Measurements from ENCODE around the gene CEP164.

CEP164 gene

DNA sequence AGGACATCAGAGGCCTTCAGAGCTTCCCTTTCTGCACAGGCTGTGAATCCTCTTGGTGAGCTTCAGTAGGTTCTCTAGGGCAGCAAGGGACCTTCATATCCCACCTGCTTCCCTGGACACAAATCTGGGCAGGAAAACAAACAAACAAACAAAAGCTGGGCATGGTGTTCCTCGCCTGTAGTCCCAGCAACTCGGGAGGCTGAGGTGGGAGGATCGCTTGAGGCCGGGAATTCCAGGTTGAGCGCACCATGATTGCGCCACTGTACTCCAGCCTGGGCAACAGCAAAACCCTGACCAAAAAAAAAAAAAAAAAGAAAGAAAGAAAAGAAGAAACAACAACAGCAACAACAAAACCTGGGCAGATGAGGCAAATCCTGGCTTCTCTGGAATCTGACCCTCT, 92.9 kb downstream of the CEP164 start:
- no peak for DNase-seq (ENCODE audit: low spot score)

DNA sequence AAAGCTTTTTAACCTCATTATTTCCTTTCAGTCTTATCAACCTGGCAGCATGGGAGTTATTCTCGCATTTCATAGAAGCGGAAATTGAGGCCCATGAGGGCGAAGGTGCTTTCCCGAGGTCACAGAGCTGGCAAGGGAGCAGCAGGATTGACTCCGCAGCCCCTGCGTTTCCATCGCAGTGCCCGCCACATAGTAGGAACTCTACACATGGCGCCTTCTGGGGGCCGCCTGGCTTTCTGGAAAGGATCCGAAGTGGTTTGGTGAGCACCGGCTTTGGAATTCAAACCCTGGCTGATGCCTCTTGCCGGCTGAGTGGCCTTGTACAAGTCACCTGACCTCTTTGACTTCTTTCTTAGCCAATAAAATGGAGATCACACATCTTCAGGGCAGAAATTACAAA, 93.4 kb downstream of the CEP164 start:
- DNase-seq (ENCODE audit: low spot score) = no peak

DNA sequence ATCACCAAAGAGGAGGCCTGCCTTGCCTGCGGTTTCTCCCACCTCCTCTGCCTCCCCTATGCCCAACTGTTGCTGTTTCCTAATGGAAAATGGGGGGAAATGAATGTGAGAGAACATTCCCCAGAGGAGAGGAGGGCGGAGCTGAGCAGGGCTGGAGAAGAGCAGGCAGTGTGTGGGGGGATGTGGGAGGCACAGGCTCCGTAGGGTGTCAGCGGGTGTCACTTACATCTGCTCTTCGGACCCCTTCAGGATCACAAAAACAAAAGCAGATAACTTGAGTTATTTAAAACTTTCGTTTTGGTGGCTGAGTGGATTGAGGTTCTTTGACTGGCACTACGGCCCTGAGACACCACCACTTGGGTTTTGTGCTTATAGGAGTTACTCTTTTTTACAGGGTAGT, 93.8 kb downstream of the CEP164 start:
- no peak for DNase-seq (ENCODE audit: low spot score)

DNA sequence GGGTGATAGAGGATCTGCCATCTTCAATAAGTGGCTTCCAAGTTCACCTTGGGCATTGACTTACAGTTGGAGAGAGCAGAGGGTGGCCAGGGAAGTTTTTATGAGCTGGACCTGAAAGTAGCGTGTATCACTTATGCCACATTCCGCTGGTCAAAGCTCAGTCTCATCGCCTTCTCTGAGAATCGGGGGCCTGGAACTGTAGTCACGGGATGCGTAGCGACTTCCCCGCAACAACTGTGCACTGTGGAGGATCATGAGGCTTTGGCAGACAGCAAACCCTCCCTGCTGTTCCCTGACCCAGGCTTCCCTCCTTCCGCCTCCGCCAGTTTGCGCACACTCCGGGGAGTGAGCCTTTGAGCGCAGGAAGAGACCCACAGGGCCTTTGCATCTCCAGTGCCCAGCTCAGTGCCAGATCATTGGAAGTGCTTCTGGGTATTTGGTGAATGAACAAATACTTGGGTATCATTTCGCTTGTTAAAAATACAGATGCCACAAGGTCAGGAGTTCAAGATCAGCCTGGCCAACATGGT, 95.5 kb downstream of the CEP164 start:
- no peak for DNase-seq (ENCODE audit: low spot score)

DNA sequence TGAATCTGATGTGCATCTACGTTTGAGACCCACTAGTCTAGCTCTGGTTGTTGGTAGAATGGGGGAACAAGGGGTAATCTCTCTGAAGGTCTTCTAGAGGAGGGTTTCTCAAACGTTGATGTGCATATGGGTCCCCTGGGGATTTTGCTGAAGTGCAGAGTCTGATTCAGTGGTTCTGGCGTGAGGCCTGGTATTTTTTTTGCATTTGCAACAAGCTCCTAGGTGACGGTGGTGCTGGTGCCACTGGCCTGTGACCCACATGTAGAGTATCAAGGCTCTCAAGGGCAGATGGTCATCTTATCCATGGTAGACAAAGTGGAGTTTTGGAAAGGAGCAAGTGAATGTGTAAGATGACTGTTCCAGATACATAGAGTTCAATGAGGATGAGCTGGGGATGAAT, 97.1 kb downstream of the CEP164 start:
- no peak for DNase-seq (ENCODE audit: low spot score)

DNA sequence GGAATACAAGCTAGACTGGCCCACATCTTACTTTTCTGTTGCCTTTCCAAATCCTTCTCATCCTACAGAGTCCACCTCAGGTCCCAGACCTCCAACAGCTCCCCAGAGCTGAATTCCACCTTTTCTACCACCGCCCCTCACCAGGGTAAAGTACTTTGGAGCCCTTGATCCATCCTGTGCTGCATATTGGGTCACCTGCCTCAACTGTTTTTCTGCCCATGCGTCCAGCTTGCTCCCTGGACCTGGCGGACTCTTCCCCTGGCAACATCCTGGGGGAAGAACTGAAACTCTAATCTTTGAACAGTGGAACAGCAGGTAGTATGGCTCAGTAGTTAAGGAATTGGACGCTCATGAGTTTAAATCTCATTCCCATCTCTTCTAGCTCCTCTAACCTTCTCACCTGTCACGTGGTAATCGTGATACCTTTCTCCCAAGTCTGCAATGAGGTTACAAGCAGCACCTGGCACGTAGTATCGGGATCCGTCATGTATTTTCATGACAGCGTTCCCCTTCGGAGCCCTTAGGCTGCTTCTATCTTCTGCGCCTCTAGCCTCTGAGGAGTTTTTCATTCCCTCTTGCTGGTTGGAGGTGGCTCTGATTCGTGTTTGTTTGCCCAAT, 98.1 kb downstream of the CEP164 start:
- no peak for DNase-seq (ENCODE audit: low spot score)

DNA sequence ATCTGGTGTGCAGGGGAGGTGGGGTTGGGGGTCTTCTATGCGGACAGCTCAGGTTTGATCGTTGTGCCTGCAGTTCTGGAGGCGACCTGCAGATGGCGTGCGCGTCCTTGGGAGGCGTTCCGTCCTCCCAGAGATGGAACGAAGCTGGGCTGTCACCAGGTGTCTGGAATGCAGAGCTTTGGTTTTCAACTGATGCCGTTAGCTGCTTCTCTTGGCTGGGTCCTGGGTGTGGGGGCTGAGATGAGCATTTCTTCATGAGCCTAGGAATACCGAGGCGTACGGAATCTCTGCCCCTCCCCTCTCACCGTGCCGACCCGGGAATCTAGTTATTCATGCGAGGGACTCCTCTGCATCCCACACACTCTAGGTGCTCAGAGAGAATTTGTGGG, 98.6 kb downstream of the CEP164 start:
- peak; percentile 82 for DNase-seq (ENCODE audit: low spot score)

DNA sequence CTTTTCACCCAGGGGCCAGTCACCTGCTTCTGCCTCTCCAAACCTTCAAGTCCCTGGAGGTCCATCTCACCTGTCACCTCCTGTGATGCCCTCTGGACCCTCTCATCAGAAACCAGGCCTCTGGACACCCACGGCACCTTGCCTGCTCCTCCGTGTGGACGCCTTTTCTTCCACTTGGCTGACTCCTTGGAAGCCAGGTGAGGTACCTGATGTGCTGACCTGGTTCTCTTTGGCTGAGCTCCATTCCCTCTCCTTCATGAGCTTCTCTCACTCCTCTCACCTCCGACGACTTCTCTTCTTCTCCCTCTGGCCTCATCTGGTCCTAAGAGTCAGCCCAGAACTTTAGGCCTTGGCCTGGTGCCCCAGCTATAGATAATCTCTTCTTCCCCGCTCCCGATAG, 99.3 kb downstream of the CEP164 start:
- no peak for DNase-seq (ENCODE audit: low spot score)

DNA sequence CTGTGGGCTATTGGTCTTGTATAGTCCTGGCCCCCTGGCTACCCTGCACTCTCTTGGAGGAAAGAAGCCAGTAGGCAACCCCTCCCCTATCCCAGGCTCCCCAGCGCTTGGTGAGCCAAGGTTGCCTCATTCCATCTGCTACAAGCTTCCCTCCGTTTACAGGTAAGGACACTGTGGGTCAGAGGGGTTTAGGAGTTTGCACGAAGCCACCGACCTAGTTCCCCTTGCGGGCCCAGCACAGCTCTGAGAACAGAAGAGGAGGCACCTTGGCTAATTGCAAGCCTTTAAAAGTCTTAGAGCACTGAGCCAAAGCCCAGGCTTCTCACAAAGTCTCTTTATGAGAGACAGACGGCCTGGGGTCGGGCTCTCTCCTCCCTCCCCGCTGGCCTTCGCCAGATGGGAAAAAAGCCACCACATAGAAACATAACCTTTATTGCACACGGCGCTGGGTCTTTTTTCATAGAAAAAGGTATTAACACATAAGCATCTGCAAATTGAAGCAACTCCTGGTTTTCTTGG, 99.8 kb downstream of the CEP164 start:
- DNase-seq (ENCODE audit: low spot score) = no peak

DNA sequence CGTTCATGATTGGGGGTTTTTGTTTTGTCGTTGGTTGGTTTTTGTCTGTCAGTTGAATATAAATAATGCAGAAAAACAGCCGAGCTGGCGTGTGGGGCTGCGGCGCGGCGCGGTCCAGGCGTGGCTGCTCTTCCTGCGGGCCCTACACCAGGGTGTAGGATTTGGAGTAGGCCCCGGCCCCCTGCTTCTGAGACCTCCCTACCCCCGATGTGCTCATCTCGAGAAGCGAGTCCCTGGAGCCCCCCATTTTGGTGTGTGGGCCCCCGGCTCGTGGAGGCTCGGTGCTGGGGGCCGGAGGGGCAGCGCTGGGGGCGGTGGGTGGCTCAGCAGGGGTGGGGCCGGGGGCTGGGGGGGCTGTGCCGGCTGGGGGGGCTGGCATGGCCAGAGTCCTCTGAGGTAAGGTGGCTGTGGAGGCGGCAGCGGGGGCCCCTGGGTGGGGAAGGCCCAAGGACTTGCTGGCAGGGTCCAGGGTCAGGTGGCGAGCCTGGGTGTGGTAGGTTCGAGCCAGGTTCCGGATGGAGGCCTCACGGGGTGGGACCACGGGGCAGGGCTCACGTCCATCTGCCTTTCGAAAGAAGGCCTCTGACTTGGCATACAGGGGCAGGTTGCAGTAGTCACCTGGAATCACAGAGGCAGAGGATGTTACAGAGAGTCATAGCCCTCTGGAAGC, 100.7 kb downstream of the CEP164 start:
- DNase-seq (ENCODE audit: low spot score) = no peak

DNA sequence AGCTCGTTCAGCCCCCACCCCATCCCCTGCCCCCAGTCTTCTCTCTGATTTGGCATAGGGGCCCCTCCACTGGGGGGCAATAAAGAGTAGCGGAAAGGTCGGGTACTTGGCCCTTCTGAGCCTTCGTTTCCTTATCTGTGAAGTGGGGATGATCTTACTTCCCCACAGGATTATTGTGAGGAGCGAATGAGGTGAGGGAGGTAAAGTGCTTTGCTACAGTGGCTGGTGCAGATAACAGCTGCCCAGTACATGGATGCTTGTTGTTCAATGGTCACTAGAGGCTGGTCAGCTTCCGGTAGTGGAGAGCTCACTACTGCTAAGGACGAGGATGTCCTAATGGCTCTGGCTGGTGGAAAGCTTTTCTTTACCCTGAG, 101.2 kb downstream of the CEP164 start:
- DNase-seq (ENCODE audit: low spot score) = no peak

DNA sequence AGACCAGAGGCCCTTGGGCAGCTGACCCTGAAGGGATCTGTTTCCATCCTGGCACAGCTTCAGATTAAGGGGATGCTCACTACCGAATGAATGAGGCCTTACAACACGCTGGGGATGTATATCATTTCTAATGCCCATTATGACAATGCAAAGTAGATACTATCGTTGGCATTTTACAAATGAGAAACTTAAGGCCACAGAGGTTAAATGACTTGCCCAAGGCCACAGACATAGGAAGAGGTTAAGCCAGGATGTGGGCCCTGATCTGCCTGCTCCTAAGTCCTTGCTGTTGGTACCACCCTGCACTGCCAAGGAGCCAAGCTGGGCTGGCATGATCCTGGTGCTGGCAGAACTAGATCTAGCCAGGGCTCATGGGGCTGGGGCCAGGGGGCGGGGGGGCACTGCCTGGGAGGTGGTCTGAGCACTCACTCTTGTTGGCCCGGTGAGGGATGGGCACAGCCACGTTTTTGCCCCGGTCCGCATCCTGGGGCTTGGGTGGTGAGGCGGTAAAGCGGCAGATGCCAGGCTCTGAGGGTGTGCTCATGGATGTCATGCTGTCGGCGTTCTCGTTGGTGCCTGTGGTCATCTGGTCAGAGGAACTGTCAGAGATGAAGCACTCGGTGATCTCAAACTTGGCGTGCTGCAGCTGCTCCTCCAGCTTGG, 102.8 kb downstream of the CEP164 start:
- no peak for DNase-seq (ENCODE audit: low spot score)

DNA sequence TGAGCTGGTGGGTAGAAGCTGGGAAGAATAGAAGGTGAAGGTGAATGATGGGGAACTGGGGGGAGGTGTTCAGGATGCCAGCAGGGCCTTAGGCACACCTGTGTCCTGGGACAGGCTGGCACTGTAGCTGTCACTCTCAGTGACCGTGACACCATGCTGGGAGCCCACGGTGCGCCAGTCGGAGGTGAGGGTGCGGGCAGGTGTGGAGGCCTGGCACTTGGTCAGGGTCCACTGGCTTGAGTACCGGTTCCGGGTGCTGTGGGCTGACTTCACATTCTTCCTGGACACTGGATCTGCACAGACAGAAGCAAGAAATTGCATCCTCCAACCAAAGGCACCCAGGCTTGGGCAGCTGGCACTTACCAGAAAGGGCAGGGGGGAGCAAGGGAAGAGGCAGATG, 103.8 kb downstream of the CEP164 start:
- DNase-seq (ENCODE audit: low spot score) = no peak

DNA sequence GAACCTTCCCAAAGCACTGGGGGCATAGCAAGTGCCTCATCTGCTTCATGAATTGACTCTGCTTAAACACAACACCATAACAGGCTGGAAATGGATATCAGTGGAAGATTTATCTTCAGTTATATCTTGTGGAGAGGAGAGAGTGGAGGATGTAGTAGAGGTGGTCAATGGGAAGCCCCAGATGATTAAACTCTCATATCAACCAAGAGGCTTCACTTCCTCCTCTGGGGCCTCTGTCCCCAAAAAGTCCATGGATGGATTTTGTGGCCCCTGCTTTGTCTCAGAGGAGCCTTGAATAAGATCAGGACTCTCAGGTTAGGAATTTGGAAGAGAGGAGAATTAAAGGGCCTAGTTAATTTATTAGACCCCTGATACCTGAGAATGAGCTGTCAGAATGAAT, 106.1 kb downstream of the CEP164 start:
- no peak for DNase-seq (ENCODE audit: low spot score)

DNA sequence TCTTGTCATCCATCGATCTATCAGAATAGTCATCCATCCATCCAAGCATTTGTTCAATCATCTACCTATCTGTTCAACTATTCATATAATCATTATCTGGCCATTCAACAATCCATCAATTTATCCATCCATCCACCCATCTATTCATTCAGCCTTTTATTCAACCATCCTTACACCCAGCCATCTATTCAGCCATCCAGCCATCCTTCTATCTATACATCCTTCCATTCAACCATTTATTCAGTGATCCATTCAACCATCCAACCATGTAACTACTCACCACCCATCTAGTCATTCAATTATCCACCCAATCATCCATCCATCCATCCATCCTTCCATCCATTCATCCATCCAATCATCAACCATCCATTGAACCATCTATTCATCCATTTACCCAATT, 106.8 kb downstream of the CEP164 start:
- no peak for DNase-seq (ENCODE audit: low spot score)

DNA sequence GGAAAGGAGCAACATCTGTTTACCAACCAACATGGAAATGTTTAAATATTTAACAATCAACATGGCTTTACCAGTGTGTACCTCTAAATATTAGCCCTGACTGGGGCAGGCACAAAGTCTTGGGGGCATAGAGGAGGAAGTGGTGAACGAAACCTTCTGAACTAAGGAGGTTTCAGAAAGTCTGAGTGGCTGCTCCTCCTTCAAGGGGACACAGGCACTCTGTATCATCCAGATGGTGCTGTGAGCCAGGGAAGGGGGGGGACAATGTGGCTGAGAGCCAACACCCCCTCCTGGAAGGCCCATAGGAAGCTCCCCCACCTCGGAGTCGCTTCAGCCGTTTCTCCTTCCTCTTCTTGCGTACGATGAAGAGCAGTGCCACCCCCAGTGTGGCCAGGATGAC, 107.7 kb downstream of the CEP164 start:
- DNase-seq (ENCODE audit: low spot score) = no peak

DNA sequence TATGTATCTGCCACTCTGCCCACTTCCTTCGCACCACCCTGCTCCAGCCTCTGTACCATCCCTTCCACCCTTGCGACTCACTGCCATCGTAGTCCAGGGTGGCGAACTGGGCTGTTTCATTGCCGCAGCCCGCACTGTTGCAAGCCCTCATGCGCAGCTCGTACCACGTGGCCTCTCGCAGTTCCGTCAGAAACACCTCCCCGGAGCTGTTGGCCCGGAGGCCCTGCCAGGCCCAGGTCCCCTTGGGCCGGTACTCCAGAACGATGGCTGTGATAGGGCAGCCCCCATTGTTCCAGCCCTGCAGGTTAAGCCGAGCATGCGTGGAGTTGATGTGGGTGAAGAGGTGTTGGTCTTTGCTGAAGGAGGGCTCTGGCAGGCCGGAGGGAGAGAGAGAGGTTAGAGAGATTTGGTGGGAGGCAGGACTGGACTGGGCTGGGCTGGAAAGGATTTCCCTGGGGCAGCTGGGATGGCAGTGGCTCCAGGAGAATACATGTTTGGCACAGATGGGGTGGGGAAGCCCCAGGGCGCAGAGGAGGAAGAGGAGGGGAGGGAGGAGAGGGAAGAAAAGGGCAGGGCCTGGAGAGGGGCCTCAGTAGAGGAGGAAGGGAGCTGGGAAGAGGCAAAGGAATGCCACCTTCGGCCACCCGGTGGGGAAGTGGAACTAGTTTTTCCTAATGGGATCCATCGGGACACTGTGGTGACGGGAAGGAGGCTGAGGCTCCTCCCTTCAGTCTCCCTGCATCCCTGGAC, 109.6 kb downstream of the CEP164 start:
- DNase-seq (ENCODE audit: low spot score) = no peak

DNA sequence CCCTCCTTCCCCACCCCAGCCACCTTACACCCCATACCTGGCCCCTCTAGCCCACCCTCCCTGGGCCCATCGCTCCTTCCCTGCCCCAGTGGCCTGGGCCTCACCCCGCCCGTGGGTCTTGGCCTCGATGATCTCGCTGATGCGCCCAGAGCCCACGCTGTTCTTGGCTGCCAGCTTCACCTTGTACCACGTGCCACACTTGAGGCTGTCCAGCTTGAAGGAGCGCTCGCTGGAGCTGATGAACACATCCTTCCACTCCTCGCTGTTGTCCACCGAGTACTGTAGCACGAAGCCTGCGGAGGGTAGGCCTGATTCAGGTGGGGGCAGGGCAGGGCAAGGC, 110.1 kb downstream of the CEP164 start:
- no peak for DNase-seq (ENCODE audit: low spot score)

DNA sequence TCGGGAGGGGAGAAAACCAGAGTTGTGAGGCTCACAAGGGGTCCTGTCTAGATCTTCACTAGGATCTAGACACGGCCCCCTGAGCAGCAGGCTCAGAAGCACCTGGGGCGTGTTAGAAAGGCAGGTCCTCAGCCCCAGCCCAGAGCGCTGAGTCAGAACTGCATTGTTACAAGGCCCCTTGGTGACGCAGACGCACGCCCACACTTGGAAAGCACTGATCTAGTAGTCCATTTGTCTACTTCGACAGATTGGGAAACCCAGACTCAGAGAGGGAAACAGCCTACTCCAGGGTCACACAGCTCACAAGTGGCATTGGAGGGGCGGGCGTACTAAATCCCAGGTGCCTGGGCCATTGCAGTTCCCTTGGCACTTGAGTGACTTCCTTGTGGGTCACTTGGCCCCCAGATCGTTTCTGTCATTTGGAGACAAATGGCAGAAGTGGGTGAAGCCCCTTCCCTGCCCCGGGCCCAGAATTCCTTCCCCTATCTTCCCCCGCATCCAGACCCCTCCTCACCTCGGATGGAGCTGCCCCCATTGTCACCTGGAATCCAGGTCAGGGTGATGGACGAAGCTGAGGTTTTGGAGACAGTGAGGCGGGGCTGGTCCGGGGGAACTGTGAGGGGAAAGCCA, 110.8 kb downstream of the CEP164 start:
- DNase-seq (ENCODE audit: low spot score) = peak; percentile 65

DNA sequence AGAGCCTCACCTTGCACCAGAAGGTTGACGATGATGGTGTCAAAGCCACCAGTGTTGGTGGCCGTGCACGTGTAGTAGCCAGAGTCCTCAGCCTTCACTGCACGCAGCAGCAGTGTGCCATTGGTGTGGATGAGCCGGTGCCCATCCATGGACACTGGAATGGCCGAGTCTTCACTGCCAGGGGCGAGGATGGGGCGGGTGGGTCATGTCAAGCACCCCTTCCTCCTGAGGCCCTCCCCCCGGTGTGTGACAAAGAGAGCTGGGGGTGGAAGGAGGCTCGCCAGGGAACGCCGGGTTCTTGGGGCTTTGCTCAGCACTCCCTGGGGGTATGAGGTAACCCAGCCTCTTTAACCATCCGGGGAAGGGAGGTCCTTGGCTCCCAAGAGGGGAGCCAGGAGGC, 111.6 kb downstream of the CEP164 start:
- DNase-seq (ENCODE audit: low spot score) = no peak

DNA sequence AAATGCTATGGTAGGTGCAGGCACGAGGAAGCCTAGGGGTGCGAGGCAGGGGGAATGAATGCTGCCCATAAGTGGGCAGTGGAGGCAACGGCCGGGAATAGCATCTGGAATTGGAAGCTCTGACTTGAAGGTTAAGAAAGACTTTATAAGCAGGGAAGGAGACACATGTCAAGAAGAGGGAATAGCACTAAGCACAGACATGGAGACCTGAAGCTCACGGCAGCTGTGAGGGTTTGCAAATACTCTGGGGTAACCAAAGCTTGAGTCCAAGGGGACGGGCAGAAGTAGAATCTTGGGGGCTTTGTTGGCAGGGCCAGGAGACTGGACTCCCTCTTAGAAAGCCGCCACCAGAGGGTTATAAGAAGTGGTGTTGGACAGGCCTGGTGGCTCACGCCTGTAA, 112.6 kb downstream of the CEP164 start:
- no peak for DNase-seq (ENCODE audit: low spot score)
